HK-2 (cell line): ENCODE data around the gene MACROD2.

Experiments used
- DNase-seq: peaks from one replicate; pipeline ENCODE4 v3.0.0-alpha.2; 2018; ENCODE audit not compliant: unreplicated experiment

Gene MACROD2

DNA sequence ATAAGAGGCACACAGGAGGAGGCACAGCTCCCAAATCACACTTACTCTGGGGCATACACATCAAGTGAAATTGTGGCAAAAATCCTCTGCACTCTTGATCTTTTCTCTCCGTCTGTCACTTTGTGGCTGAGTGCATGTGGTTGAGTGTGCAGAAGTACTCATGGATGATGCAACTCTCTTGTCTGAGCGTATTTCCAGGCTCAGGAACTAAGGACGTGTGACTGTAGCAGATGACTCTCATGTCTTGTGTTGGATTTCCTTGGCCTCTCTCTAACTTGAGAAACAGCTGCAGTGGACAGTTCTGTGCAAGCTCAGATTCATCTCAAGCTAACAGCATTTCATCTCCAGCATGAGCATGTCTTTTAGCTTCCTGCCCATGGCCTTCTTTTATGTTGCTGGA lies 587.5 kb downstream of the MACROD2 start:
- DNase-seq, result no peak

GRCh38 chr20:14583413-14583812 lies 588.1 kb downstream of the MACROD2 start:
- DNase-seq, result no peak

GRCh38 chr20:14589383-14589782 lies 594.1 kb downstream of the MACROD2 start:
- DNase-seq, result no peak

DNA sequence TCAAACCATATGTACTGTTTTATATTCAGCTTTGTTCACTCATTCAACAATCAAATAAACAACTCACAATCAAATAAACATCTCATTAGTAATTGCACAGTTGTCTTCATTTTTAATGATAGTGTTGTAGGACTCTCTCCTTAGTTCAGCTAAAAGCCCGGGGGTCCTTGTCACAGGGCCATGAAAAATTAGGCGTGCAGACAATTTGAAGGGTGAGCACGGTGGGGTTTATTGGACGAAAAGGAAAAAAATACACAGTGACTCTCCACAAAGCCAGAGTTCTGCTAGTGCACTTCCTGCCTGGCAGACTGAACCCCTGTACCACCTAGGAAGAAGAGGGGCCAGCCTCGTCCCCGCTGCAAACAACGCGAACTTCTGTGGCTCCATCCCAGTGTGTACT lies 599.7 kb downstream of the MACROD2 start:
- no peak for DNase-seq

GRCh38 chr20:14597206-14597715 lies 601.9 kb downstream of the MACROD2 start:
- no peak for DNase-seq

DNA sequence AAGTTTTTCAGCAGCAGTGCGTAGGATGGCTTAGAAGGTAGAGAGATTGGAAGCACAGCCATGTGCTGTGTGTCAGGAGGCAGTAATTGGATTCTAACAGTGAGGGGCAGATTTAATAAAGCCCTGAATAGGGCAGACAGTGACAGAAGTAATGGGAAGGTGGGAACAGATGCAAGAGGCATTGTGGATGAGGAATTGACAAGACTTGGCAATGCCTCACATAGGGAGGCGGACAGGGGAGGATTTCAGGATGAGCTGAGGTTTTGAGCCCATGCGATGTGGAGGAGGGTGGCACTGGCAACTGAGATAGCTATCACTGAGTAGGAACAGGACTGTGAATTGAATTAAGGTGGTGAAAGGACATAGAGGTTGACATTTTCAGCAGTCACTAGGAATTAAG lies 604.3 kb downstream of the MACROD2 start:
- no peak for DNase-seq

- DNase-seq, result no peak
Measured at GRCh38 chr20:14600527-14600926, 605.2 kb downstream of the MACROD2 start.

GRCh38 chr20:14604143-14604542 lies 608.8 kb downstream of the MACROD2 start:
- DNase-seq, result no peak

DNA sequence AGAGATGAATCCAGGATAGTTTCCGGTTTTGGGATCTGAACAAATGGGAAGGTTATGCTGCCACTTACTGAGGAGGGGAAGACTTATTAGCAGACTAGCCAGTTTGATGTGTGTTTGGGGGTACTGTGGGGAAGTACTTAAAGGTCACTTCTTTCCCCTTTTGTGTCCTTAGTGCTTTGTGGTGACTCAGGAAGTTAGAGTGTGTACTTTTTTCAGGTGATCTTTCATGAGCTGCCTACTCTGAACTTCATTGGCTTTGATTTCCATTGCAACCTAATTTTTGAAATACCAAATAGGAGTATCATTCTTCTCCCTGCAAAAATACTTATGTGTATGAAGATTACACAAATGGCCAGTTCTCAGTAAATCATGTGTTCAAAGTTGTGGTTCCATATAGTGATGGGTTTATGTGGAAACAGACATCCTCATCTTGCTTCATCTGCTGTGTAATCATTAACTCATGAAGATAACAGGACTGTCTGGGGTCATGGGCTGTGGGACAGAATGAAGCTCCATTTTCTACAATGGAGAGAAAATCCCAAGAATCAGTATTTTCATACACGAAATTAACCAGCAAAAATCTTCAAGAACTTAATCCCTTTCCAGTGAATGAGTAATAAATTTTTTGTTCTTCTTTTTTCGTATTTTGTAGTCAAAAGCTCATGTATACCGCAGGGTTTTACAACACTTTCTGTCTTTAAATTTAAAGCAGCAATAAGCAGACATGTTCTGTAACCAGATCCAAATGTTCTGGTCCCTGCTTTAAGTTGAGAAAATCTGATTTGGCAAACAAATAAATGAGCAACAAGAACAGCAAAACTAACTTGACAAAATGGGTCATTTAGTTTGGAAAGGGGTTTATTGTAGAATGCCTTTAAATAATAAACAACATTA lies 614.3 kb downstream of the MACROD2 start:
- DNase-seq, result no peak

- no peak for DNase-seq
Measured at GRCh38 chr20:14611479-14611878, 616.2 kb downstream of the MACROD2 start.

GRCh38 chr20:14612391-14612790 lies 617.1 kb downstream of the MACROD2 start:
- DNase-seq, result no peak

GRCh38 chr20:14616003-14616402 lies 620.7 kb downstream of the MACROD2 start:
- no peak for DNase-seq

DNA sequence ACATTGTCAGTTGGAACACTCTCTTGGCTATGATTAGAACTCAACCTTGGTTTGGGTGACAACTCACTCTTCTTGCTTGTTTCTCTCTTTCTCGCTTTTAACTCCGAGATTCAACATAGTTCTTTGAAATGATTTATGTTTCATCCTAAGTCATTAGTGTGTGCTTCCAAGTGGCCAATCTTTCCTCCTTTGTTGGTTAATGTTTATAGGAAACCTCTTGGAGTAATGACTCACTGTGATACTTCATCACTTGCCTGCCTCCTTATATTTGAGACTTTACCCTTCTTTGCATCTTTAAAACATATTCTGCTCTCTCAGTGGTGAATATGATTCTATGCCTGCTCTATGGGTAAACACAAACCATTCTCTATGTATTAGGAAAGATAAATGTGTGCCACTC lies 621.8 kb downstream of the MACROD2 start:
- DNase-seq, result no peak

DNA sequence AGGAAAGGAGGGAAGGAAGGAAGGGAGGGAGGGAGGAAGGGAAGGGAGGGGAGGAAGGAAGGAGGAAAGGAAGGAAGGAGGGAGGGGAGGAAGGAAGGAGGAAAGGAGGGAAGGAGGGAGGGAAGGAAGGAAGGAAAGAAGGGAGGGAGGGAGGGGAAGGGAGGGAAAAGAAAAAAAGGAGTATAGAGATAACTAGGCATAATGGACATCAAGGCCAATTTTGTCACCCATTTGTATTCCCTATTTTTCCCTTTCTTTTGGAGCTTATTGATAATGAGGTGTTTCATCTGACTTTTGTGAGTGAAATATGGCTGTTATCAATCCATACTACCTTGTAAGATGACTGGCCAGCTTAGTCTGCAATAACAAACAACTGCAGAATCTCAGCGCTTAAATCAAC lies 624.1 kb downstream of the MACROD2 start:
- no peak for DNase-seq

DNA sequence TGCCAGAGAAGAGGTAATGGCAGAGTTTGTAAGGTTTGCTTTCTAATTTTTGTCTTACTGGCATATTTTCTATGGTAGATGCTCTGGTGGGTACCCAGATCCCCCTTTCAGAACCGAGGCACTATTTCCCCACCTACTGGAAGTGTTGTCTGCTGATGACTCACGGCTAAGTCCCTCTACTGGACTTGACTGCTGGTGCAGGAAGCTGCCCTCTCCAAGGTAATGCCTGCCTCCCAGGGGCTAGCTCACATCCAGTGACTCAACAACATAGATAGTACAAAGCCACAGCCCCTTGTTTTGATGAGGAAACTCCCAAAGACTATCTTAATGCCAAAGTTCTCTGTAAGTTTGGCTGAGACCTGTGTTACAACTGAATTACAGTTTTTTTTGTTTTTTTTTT lies 627.5 kb downstream of the MACROD2 start:
- DNase-seq, result peak; percentile 65

GRCh38 chr20:14631011-14631410 lies 635.7 kb downstream of the MACROD2 start:
- DNase-seq, result no peak

DNA sequence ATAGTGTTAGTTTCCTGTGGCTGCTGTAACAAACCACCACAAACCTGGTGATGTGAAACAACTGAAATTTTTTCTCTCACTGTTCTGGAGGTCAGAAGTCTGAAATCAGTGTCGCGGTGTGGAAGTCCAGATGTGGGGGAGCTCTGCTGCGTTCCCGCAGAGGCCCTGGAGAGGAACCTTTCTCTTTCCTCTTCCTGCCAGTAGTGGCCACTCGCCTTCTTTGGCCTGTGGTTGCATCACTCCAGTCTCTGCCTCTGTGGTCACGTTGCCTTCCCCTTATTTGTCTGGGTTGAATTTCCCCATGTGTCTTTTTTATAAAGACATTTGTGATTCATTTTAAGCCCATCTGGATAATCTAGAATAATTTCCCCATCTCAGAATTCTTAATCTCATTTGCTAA lies 637.6 kb downstream of the MACROD2 start:
- no peak for DNase-seq

DNA sequence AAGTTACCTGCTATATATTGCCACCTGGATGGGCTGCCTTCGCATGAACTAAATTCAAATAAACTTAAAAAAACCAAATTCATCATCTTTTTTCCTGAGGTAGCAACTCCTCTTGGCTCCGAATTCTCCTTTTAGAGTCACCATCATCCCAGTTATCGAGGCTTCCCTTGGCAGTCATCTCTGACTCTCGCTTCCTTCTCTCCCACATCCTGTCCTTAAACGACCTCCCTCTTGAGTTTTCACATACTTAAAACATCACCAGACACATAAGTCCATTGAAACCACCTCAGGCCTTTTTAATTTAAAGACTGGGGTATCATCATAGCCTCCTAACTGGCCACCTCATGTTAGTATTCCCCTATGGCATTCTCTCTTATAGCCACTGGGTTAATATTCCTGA lies 638.2 kb downstream of the MACROD2 start:
- DNase-seq, result no peak

- DNase-seq, result no peak
Measured at GRCh38 chr20:14634665-14635064, 639.3 kb downstream of the MACROD2 start.

- no peak for DNase-seq
Measured at GRCh38 chr20:14637441-14637840, 642.1 kb downstream of the MACROD2 start.

DNA sequence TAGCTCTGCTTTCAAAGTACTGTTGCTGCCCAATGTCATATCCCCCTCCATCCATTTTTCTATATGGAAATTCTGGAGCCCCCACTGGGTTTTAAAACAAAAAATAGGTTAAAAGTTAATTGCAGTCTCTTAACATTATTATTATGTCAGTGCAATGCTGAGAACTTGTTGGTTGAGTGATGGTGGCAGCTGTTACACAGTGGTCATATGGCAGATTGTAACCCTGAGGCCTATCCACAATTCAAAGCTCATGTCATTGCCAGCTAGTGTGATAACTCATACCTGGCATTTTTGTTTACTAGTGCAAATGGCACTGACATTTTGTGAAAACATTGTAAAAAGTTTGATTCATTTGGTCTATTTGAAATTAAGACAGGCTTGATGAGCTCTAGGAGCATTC lies 647.8 kb downstream of the MACROD2 start:
- no peak for DNase-seq

DNA sequence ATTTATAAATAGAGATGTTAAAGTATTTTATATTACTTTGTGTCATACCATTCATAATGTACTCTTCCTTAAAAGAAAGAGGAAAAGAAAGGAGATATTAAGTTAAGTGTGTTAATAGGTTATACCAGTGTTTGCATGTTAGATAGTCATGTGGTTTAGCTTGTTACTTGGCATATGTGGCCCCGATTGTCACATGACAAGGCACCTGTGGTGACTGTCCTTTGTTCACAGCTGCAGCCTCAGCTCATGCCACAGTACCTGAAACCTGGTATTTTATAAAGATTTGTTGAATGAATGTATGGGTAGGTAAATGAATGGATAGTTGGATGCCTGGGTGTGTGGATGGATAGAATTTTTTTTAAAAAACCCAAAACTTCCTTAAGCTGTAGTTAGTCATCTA lies 648.2 kb downstream of the MACROD2 start:
- no peak for DNase-seq

GRCh38 chr20:14644306-14645097 lies 649.2 kb downstream of the MACROD2 start:
- no peak for DNase-seq
